ENCODE results near the gene NOL4L.

The NOL4L gene

GRCh38 chr20:32576560-32576959 lies 8.6 kb downstream of the NOL4L start:
- no peak for DNase-seq (ENCODE audit: low read depth)

- no peak for DNase-seq (ENCODE audit: low read depth)
Measured at GRCh38 chr20:32575805-32576204, 9.3 kb downstream of the NOL4L start.

GRCh38 chr20:32575227-32575581 lies 9.9 kb downstream of the NOL4L start:
- DNase-seq (ENCODE audit: low read depth) = no peak

- no peak for DNase-seq (ENCODE audit: low read depth)
Measured at GRCh38 chr20:32574296-32575226, 10.6 kb downstream of the NOL4L start.

- no peak for DNase-seq (ENCODE audit: low read depth)
Measured at GRCh38 chr20:32573167-32573851, 11.8 kb downstream of the NOL4L start.

- DNase-seq (ENCODE audit: low read depth) = no peak
Measured at GRCh38 chr20:32572271-32572968, 12.7 kb downstream of the NOL4L start.

- DNase-seq (ENCODE audit: low read depth) = no peak
Measured at GRCh38 chr20:32571566-32571965, 13.6 kb downstream of the NOL4L start.

GRCh38 chr20:32570401-32571190 lies 14.5 kb downstream of the NOL4L start:
- no peak for DNase-seq (ENCODE audit: low read depth)

GRCh38 chr20:32569380-32570305 lies 15.5 kb downstream of the NOL4L start:
- DNase-seq (ENCODE audit: low read depth) = no peak

- no peak for DNase-seq (ENCODE audit: low read depth)
Measured at GRCh38 chr20:32569018-32569379, 16.1 kb downstream of the NOL4L start.

GRCh38 chr20:32567384-32568178 lies 17.6 kb downstream of the NOL4L start:
- no peak for DNase-seq (ENCODE audit: low read depth)

GRCh38 chr20:32566379-32567374 lies 18.5 kb downstream of the NOL4L start:
- DNase-seq (ENCODE audit: low read depth) = no peak

- DNase-seq (ENCODE audit: low read depth) = no peak
Measured at GRCh38 chr20:32565735-32566032, 19.4 kb downstream of the NOL4L start.

GRCh38 chr20:32564921-32565734 lies 20.0 kb downstream of the NOL4L start:
- DNase-seq (ENCODE audit: low read depth) = no peak

- no peak for DNase-seq (ENCODE audit: low read depth)
Measured at GRCh38 chr20:32564440-32564839, 20.7 kb downstream of the NOL4L start.

GRCh38 chr20:32563311-32564272 lies 21.5 kb downstream of the NOL4L start:
- DNase-seq (ENCODE audit: low read depth) = no peak

- no peak for DNase-seq (ENCODE audit: low read depth)
Measured at GRCh38 chr20:32562495-32562911, 22.6 kb downstream of the NOL4L start.
